NCI-H82 treated with DMSO at 0.1 percent for 48 hours (cell line): ENCODE results near the gene FRAS1.

Experiments
- DNase-seq: peaks from one replicate; lab custom pipeline; 2025; ENCODE audit not compliant: unreplicated experiment; lab: John Stamatoyannopoulos, UW

The FRAS1 gene

DNA sequence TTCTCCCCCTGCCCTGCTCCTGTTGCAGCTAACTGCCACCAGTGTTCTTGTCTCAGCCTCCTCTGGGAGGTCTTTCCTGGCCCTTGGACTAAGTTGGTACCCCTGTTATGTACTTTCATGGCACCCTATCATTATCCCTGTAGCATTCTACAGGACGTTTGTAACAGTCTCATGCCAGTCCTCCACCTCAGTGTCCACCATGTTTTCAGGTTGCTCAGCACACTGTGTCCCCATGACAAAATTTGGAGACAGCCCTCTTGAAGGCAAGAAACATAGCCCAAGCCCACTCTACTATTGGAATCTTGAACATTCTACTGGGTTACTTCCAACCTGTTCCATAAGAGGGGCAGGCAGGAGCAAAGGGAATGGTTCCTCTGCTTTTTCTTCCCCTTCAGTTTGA lies 300.0 kb downstream of the FRAS1 start:
- DNase-seq = no peak

DNA sequence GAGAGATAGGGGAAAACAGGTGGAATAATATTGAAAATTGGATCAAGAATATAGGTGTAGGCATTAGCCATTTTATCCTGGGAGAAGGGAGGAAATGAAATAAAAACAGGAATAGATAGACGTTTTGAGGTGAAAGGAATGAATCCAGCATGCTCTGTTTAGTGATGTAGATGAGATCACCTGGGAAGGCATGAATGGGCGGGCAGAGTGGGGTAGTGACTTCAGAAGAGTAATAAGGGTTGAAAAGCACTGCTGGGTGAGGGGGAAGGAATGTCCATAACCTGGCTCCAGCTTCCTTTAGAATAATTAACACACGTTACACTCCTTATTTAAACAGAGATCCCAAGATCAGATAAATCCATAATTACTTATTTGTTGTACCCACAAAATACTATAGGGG lies 303.3 kb downstream of the FRAS1 start:
- no peak for DNase-seq

DNA sequence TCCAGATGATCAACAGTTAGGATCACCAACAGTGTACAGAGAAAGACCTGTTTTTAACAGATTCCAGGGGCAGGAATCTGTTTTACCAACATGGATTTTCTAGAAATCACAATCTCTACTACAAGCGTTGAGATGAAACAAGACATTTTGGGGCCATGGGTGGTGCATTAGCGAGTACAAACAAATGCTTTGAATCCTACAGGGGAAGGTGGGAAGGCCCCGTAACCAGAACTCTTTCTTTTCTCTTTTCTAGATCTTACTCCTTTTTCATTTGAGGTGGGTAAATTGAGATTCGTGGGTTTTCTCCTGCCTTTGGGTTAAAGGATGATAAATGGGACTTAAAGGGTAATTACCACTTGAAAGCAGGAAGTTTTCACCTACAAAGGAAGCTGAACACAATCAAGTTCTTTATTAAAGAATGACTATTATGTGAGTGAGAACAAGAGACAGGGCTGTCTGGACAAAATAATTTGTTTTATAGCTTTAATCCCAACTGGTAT lies 304.5 kb downstream of the FRAS1 start:
- DNase-seq = no peak

DNA sequence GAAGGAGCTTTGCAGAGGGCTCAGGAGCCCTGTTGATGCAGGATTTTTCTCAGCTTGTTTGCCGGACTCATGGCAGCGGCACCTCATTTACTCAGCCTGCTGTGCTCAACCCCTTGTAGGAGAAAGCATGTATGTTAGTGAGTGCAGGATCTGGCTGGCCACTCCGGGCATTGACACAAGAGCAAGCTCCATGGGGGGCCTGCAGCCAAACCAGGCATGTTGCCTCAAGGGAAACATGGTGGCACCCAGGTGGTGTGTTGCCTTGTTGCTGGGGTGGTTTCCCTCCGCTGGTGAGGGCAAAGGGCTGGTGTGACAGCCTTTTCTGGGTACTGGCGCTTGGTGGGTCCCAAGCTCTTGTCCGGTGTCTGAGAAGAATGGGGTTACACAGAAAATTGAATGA lies 305.2 kb downstream of the FRAS1 start:
- no peak for DNase-seq

DNA sequence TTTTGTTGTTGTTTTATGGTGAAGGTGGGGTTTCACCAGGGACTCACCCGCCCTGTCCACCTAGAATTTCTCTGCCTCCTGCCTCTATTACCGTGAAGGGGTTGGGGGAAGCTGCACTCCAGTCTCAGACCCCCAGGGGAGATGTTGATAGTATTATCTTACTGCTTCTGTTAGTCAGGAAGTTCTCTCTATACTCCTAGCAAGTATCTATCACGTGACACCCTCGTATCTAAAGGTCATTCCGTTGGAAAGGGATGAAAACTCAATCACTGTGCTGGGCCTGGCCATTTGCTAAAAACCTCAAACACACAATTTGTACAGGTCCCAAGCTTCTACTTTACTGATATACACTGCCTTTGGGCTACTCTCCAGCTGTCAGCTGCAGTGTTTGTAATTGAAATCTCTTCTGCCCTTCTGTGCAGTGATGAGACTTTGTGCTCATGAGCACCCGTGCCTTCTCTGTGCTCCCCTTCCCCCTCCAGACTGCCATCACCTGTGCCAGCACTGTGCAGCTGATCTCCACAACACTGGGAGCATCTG lies 306.0 kb downstream of the FRAS1 start:
- DNase-seq = no peak

DNA sequence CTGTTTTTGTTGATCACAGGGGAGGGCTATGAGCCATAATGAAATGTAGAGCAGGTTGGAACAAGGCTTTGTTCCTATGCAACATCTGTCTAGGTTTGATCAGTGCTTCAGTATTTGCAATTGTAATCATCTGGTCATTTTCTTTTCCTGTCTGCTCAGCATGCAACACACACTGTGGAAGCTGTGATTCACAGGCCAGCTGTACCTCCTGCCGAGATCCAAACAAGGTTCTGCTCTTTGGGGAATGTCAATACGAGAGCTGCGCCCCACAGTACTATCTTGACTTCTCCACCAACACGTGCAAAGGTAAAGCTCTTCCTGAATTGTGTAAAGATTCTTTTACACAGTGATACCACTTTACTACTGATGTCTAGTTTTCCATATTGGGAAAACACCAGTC lies 312.6 kb downstream of the FRAS1 start:
- no peak for DNase-seq

DNA sequence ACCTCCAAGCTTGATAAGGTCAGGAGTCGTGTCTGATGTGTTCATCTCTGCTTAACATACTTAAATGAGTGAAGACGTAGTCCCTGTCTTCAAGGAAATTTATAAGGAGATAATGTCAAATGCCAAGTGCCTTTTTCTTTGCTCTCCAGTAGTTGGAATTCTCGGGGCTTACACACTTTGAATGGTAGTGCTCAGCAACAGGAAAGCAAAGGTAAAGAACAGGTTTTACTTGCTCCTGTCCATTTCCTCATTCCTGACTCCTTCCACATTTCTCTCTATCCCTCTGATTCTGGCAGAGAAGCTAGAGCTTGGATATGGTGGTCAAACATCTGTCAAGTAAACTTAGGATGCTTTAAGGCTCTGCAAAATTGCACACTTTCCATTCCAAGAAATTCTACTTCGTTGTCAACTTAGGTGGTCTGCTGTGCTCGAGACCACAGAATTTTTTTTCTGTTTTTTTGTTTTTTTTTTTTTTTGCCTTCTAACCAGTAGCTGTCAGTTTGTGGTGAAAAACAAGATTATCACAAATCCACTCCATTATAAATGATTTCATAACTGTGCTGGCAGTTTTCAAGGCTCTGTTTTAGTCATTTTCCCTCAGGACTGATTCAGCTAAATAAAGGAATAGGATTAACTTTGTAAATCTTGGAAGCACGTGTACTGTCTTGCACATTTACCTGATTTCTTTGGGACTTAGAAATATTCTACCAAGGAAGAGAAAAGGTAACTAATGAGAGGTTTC lies 313.7 kb downstream of the FRAS1 start:
- no peak for DNase-seq

DNA sequence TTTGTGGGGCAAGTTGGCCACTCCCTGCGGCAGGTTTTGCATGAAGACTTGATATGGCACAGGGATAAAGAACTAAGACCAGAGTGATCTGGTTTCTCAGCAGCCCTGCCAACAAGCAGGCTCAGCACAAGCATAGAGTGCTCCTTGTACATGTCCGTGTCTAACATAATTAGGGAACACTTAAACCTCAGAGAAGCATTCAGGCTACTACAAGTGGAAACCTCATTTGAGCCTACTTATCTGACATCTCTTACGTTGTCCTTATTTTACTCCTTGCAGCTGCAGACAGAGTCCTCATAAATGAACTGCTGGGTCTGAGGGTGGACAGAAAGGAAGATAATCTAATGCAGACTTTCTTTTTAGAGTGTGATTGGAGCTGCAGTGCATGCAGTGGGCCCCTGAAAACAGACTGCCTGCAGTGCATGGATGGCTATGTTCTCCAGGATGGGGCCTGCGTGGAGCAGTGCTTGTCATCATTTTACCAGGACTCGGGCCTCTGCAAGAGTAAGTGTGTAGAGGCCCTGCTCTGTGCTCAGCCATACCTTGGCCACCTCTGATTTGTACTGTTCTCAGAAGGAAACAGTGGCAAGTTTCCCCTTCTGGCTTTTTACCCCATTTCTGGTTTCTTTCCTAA lies 315.3 kb downstream of the FRAS1 start:
- no peak for DNase-seq

DNA sequence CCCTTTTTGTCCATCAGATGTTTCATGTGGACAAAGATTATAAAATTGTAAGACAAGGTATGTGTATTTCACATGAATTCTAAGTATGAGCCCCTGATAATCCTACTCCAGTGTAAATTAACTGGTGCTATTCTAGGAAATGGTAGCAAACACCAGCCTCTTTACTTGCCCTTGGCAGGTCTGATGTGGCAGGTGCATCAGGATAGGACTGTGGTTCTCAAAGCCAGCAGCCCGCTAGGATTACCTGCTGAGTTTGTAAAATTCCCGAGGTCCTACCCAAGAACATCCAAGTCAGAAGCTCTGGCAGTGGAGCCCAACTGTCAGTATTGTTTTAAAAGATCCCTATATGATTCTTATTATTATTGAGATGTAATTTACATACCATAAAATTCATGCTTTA lies 320.4 kb downstream of the FRAS1 start:
- no peak for DNase-seq

DNA sequence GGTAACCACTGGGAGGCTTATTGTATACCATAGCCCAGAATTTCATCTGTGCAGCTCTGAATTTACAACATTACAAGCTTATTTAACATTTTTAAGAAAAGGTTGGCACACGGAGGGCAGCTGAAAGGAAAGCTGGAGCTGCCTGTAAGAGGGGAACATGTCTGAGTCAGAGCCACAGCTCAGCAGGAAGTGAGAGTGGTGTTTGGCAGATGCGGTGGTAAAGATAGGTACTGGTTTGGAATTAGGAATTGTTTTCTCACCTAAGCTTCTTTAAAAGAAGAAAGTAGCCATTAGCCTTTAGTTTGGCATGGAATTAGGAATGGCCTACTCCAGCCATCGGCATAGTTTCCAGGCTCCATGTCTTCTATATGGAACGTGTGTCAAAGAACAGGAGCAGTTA lies 321.9 kb downstream of the FRAS1 start:
- DNase-seq = no peak

DNA sequence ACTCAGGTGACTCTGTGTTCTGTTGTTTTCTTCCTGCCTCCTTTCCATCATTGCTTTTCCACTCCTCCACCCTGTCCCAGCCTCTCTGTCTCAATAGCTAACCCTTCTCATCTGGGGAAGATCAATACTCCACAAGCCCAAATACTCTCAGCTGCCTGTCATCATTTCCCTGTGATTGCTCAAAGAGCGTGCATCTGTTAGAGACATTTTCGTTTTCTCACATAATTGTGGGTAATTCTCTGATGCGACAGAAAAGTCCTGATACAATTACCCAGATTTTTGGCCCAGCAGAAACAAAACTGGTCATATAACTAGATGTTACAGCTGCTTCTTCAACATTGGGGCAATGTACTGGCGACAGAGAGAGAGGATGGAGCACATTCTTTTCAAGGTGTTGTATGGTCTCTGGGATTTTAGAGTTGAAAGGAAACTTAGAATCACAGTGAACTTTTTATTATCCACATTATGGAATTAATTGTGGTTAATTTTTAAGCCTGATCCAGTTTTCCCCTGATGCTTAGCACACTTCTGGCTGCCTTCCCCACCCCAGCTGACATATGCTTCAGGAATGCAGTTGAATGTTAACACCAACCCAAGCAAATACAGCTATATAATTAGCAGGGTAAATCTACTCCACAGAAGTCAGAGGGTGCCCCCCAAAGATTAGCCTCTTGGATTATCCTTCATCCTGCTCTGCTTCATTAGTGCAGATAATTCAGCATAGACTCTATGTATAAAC lies 323.0 kb downstream of the FRAS1 start:
- no peak for DNase-seq

DNA sequence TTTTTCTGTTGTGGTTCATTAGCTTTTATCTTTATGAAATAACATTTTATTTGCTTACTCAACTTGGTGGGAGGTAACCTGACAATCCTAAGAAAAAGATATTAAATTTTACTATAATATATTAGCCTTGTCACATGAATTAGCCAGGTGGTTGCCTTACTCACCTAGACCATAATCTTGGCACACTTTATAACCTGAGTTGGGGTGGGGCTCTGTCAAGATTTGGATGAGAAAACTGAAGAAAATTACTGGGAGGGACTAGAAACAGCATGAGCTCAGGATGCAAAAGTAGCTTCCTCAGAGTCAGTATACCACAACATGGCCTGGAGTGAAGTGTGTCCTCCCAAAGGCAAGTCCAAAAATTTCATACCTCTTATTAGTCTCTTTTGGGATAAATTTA lies 329.6 kb downstream of the FRAS1 start:
- DNase-seq = no peak

DNA sequence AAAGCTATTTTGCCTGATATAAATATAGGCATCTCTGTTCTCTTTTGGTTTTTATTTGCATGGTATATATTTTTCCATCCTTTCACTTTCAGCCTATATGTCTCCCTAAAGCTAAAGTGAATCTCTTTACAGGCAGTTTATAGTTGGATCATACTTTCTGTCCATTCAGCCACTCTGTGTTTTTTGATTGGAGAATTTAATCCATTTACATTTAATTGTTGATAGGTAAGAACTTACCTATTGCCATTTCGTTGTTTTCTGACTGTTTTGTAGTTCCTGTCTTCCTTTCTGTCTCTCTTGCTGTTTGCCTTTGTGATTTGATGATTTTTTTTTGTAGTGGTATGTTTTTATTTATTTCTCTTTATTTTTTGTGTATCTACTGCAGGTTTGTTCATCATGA lies 338.5 kb downstream of the FRAS1 start:
- no peak for DNase-seq

DNA sequence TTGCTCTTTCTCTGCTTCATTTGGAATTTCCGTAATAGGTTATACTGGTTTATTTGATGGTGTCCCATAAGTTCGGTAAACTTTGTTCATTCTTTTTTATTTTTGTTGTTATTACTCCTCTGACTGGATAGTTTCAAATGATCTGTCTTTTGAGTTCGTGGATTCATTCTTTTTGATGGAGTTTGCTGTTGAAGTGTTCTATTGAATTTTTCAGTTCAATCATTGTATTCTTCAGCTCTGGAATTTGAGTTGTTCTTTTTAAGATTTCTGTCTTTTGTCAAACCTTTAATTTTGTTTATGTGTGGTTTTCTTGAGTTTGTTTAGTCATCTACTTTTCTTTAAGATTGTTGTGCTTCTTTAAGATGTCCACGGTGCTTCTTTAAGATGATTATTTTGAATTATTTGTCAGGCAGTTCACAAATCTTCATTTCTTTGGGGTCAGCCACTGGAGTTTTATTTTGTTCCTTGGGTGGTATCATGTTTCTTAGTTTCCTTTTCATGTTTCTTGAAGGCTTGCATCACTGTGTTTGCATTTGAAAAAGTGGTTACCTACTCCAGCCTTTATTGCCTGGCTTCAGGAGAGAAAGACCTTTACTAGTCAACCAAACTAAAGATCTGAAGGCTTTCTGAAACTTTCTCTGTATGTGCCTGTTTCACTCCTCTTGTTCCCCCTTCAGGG lies 339.6 kb downstream of the FRAS1 start:
- no peak for DNase-seq

DNA sequence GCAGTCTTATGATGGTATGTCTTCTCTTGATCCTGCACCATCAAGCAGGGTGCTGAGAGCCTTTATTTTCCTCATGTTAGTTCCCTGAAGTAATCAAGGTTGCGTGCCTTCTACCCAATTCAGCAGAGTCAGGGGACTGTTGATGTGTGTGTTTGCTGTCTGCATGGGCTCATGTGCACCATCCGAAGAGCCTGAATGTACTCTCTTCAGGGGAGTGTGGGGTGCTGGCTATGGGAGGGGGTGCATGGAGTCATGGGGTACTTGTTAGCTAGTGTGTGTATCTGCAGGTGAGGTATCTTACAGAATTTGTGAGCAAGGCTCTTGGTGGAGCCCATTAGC lies 340.1 kb downstream of the FRAS1 start:
- no peak for DNase-seq

DNA sequence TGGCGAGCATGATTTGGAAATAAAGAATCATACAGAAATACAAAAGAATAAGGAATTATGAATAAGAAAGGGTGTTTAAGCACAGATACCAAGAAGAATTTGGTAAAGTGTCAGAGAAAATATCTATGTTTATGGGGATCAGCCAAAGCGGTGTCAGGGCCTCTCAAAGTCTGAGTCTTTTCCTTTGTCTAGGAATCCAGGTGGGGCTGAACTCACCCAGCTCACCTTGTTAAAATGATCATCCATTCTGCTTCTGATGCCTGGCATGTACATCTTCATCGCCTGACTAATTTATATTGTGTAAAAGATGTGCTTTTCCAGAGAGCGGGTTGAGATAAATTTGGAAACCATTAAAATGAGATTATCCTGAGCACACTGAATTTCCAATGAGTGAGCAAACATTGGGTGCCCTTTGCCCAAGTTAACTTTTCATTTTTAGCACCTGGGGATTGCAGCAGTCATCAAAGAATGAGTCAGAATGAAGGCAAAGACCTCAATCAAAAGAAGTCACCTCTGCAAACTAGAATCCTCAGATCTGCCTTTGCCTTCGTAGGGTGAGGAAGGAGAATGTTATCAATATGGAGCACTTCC lies 352.6 kb downstream of the FRAS1 start:
- no peak for DNase-seq

DNA sequence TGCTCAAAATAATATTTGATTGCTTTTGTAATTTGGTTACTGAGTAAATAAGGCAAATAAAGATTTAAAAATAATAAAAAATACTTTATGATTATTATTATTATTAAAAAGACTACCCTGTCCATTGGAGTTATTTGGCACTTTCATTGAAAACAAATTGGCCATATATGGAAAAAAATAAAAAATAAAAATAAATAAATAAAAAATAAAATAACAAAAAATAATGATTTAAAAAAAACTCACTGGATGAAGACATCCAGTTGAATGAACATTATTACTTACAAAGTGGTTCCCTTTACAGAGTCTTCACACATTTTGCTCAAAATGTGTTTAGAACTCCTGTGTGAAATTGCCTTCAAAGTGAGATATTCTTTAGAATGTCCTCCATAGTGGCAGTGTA lies 353.1 kb downstream of the FRAS1 start:
- DNase-seq = no peak

DNA sequence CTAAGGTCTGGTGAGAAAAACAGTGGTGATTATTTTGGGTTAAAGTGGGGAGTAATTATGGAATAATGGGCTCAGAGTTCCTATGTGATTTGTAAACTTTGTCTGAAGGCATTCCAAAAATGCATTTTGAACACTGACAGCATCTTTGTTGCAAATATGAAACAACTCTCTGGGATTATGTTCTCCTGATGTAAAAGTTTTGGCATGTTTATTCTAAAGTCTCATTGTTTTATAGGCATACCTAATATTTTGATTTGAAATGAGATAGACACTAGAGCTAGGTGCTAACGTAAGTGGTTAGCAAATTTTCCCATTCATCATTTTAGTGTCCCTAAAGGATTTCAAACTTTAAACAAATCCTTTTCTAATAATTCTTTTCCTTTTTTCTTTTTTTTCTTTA lies 353.6 kb downstream of the FRAS1 start:
- no peak for DNase-seq

DNA sequence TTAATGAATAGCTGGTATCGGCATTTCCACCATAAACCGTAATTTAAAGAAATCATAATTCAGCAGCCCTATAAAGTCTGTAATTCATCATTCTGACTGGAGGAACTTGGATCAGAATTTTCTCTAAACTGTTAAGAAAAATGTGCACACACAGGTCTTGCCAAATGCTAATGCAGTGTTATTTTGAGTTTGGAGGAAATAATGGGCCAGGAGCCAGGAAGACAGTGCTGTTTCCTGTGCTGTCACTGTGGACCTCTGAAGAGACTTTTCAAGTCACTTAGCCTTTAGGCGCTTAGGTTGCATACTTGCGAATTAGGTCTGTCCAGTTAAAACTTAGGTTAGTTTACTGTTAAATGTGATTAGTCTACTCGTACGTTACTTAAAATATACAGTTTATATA lies 357.0 kb downstream of the FRAS1 start:
- DNase-seq = no peak

DNA sequence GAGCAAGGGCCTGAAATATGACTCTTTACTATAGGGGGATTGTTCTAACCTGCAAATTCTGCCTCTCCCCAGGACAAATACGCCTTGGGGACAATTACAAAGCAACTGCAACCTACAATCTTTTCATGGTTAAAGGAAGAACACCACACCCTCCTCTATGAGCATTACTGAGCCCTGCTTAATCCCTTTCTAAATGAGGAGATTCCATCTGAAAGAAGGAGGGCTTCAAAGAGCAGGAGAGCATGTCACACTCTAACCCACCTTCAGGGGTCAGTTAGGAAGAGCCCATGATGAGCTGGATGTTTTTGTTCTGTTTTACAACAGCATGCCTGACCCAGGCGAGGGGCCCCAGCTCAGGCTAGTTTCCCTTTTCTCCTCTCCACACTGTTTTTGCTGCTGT lies 360.5 kb downstream of the FRAS1 start:
- no peak for DNase-seq

DNA sequence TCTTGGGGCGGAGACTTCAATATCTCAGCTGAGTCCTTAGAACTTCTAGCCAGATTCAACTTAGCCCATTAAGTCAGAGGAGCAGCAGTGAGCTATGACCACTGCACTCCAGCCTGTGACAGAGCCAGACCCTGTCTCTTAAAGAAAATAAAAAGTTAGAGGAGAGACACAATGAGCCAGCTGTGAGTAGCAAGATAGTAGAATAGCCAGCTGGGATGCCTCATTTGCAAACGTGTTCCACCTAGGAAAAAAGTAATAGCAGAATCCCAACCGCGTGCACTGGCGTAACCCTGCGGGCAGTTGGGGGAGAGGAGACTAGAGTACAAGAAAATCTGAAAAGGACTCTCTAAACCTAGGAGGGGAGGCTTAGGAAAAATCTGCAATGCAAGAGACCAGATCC lies 361.3 kb downstream of the FRAS1 start:
- DNase-seq = no peak
